HG03565 (cell line): ENCODE measurements around the gene LPCAT1.

Experiments
- ATAC-seq: cut with Tn5 transposase; IDR thresholded peaks from one replicate; pipeline ENCODE4 v1.9.1; 2021; ENCODE audit warnings: mild to moderate bottlenecking, moderate library complexity; ENCODE audit not compliant: unreplicated experiment

The LPCAT1 gene

DNA sequence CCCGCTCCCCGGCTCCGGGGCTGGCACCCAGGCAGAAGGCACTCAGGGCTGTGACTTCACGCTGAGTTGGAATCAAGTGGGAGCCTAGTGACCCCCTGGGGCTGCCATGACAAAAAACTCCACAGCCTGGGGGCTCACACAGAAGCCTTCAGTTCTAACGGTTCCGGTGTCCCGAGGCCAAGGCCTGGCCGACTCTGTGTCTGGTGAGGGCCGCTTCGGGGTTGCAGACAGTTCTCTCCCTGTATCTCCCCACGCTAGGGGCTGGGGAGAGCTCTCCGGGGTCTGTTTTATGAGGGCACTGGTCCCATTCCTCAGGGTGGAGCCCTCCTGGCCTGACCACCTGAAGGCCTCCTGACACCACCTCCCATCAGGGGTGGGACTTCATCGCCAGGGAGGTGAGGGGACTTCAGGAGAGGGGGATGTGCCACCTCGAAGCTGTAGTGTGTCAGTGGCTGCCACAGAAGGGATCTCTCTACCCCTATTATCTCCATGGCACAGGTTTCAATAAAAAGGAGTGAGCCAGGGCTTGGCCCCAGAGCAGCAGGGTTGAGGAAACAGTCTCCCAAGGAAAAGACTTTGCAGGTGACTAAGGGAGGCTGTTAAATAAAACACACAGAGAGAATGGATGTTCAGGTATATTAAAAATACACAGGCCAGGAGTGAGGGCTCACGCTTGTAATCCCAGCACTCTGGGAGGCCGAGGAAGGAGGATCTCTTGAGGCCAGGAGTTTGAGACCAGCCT, 77.0 kb downstream of the LPCAT1 start:
- ATAC-seq = no peak

DNA sequence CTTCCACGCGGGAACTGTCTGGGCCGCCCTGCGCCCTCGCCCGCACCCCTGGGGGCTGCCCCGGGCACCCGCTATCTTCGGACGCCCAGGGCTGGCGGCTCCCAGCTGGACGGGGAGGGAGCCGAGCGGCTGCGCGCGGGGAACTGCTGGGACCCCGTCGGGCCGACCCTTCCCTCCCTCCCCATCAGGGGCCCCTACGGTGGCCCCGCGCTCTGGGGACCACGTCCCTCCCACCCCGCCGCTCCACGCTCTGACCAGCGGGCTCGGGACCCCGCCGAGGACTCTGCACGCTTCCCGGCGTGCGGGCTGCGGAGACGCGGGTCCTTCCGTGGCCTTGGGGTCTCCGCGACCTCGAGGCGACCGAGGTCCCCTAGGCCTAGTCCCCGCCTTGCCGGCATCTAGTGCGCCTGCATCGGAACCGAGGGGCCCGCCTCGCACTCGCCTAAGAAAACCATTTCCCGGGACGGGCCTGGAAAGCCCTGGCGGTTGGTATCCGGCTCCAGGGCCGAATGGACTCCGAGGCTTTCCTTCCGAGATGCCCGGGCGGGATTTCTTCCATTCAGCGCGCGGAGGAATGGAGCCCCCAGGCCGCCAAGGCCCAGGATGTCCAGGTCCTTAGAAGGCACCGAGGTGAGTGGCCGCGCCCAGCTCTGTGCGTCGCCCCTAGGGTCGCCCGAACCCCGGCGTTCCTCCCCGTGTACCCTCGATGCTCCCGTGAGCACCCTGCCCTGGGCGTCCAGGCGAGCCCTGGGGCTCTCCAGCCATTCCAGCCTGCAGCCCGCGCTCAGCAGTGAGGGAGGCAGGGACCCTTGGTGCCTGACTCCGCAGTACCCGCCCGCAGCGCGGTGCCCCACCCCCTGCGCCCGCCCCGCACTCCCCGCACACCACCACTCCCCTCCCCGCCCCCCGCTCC, 77.8 kb downstream of the LPCAT1 start:
- ATAC-seq = no peak

GRCh38 chr5:1445313-1445688, 78.5 kb downstream of the LPCAT1 start, which contains the start of gene SLC6A3:
Gene SLC6A3, minus strand, starts transcription at chr5:1445440. Its CDS starts 2,243 bp downstream, at chr5:1443197.
- no peak for ATAC-seq

DNA sequence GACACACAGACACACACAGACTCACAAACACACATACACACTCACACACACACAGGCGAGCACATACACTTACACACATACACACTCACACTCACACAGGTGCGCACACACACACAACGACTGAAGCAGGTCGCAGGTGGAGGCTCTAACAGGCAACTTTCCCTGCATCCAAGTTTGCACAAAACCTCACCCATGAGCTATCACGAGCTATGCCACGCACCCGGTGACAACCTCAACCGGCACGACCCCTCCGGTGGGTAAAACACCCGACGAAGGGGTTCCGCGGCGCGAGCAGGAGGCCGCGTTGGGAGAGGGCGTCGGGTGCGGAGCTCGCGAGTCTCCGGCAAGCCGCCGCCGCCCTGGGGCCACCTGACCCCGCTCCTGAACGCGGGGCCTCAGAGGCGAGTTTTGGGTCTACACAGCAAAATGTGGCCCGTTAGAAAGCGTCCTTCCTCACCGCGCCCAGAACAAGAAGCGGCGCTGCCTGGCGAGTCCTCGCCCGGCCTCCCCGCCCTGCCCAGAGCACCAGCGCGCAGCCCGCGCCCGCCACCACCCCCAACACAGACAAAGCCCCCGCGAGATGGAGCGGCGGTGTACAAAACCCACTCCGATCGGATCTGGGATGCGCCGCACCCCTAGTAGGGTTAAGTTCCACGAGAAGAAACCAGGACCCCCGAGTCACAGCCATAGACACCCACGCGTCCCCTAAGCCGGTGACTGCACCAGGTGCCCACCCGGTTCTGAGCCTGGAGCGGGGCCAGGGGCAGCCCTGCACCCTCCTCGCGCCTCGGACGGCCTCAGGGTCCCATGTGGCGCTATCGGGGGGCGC, 79.2 kb downstream of the LPCAT1 start:
- no peak for ATAC-seq

- no peak for ATAC-seq
Observed at GRCh38 chr5:1443991-1444360, 79.8 kb downstream of the LPCAT1 start.

GRCh38 chr5:1443171-1443570, 80.6 kb downstream of the LPCAT1 start:
- ATAC-seq = no peak

DNA sequence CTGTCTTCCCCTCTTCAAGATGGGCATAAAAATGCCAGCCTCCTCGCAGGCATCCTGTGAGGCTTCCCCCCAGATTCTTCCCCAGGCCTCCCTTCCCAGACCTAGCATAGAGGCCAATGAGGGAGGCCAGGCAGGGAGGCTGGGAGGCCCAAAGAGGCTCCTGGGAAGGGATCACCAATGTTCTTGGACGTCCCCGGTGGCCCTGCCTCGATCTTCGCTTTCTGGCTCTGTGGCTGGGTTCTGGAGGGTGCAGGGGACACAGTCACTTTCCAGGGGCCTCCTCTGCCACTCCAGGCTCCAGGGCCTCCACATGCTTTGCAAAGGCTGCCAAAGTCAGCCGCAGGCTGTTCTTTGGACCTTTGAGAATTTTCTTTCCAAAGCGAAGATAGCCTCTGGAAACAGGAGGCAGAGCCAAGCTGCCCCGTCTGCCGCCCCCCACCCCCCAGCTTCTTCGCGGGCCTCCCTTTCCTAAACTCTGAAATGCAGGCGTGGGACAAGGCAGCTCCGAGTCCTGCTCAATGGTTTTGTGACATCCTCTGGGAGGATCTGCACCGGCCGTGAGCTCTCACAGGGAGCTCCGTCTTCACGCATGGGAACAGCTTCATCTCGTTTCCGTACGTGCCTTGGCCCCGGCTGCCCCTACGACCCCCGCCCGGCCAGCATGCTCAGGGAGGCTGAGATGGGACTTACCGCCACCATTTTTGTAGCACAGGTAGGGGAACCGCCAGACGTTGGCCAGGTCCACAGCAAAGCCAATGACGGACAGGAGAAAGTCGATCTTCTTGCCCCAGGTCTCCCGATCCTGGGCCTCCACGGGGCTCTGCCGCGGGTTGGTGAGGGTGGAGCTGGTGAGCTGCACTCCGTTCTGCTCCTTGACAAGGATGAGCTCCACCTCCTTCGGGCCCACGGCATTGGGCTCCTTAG, 81.3 kb downstream of the LPCAT1 start:
- no peak for ATAC-seq

- no peak for ATAC-seq
Observed at GRCh38 chr5:1441166-1441865, 82.4 kb downstream of the LPCAT1 start.

DNA sequence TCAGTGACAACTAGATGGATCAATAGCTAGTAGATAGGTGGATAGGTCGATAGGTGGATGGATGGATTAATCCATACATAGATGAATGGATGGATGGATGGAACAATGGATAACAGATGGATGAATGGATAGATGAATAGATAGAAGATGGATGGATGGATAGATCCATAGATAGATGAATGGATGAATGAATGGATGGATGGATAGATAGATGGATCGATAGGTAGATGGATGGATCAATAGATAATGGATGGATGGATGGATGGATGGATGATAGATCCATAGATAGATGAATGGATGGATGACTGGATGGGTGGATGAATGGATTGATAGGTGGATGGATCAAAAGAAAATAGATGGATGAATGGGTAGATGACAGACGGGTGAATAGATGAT, 83.7 kb downstream of the LPCAT1 start:
- no peak for ATAC-seq

DNA sequence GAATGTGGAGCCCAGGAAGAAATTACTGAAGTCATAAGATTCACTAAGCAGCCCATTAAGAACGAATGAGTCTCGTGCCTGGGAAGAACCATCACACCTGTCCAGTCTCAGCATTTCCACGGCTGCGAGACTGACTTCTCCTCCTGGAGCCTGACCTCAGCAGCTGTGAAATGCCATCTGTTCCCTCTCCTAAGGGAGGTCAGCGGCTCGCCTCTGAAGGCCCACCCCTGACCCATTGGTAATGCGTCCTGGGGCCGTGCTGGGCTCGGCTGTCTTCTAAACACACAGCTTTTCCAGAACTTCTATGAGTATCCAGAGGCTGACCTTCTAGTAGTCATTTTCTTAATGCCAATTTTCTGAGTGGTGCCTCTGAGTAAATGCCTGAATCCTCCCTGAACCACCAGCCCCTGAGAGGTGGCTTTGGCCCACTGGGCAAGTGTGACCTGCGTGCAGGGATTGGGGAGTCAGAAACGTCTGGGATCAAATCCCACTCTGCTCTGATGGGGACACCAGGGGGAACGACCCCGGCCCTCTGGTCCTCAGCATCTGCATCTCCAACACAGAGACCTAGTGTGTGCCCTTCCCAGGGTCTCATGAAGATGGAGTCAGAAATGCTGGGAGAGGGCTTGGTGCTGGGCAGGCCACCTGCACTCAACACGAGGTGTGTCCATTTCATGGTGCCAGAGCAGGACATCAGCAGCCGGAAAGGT, 84.2 kb downstream of the LPCAT1 start:
- ATAC-seq = no peak

DNA sequence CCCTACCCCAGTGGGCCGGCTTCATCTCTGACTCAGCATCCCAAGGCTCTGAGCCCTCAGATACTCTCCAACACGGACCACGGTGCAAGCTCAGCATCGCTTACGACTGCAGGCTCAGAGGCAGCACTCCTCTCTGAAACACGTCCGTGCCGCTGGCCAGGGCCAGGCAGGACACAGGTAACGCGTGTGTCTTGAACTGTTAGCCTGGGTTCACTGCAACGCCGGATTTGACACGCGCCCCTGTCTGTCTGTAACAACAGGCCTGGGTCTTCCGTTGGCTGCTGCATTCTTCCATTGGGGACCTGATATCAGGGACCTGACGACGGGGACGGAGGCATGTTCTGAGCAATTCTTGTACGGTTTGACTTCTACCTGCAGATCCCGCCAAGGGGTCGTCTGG, 84.9 kb downstream of the LPCAT1 start:
- no peak for ATAC-seq

- ATAC-seq = no peak
Observed at GRCh38 chr5:1437876-1438559, 85.7 kb downstream of the LPCAT1 start.

GRCh38 chr5:1437226-1437829, 86.4 kb downstream of the LPCAT1 start:
- ATAC-seq = no peak

- no peak for ATAC-seq
Observed at GRCh38 chr5:1436681-1437080, 87.1 kb downstream of the LPCAT1 start.

DNA sequence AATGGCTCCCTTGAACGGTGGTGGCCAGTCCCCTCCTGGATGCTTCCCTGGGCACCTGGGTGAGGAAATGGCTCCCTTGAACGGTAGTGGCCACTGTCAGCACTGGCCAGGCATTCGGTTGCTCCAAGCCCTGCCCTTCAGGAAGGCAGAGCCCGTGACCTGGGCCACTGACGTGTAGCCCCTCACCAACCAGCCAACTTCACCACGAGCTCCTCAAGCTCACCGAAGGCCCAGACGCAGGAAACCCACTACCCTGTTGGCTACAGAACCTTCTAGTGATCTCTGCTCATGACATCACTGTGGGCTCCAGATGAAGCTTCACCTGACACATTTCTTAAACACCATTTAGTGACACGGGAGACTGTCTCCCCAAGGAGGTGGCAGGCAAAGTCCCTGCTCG, 87.7 kb downstream of the LPCAT1 start:
- ATAC-seq = no peak

- ATAC-seq = no peak
Observed at GRCh38 chr5:1435369-1435768, 88.4 kb downstream of the LPCAT1 start.

DNA sequence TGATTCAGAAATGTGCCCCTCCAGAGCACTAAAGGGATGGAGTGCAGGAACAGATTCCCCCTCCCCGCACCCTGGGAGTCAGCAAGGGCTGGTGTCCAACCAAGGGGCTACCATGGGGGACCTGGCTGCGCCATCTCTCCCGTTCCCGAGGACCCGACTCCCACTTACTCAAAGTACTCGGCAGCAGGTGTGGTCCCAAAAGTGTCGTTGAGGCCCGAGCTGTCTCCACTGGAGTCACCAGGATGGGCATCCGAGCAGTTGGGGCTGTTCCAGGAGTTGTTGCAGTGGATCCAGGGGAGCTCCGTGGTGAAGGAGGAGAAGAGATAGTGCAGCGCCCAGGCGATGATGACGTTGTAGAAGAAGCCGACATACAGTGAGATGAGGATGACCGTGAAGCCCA, 91.5 kb downstream of the LPCAT1 start:
- ATAC-seq = no peak

DNA sequence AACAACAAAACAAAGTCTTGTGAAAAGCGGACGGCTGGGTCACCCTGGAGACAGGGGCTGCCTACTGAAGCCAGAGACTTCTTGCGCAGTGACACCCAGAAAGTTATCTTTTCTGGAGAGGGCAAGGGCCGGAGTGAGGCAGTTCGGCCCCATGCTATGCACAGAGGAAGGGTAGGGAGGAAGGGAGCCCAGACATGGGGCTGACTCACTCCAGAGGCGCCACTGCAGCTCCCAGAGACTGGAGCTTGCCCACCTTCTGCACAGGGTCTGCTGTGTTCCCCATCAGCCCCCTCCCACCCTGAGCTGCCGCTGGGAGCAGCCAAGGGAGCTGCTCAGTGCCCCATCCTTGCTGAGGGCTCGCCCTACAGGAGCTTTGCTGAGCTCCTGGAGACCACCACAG, 91.9 kb downstream of the LPCAT1 start:
- no peak for ATAC-seq
